Activated T-cell treated with anti-CD3 and anti-CD28 coated beads, Interleukin-2, amount 50 U/mL, for 24 hours (primary cell): Measurements from ENCODE around the gene CXCL12.

Experiments used
- DNase-seq: peaks from one replicate; pipeline ENCODE4 v3.0.0-alpha.2; 2020
- H3K27ac Mint-ChIP-seq: 2 replicates; pipeline ENCODE4 v1.8.0; 2020; ENCODE audit warnings: mild to moderate bottlenecking, mixed read lengths
- H3K27me3 Mint-ChIP-seq: 2 replicates; pipeline ENCODE4 v1.8.0; 2020; ENCODE audit warnings: mixed read lengths
- H3K36me3 Mint-ChIP-seq: 2 replicates; pipeline ENCODE4 v1.8.0; 2020; ENCODE audit warnings: low read depth, mixed read lengths
- H3K4me1 Mint-ChIP-seq: 2 replicates; pipeline ENCODE4 v1.8.0; 2020; ENCODE audit warnings: low read depth, mixed read lengths
- H3K4me3 Mint-ChIP-seq: 2 replicates; pipeline ENCODE4 v1.8.0; 2020; ENCODE audit warnings: mild to moderate bottlenecking, moderate library complexity, mixed read lengths
- H3K9me3 Mint-ChIP-seq: 2 replicates; pipeline ENCODE4 v1.8.0; 2020; ENCODE audit warnings: mixed read lengths

CXCL12 gene

GRCh38 chr10:44352316-44353127 lies 32.4 kb downstream of the CXCL12 start:
- no peak overlapping the region for H3K27ac Mint-ChIP-seq
- H3K4me1 Mint-ChIP-seq, result no peaks in the 10 kb centered on the region
- DNase-seq, result peak; percentile 5
- no peaks in the 10 kb centered on the region for H3K36me3 Mint-ChIP-seq
- H3K9me3 Mint-ChIP-seq, result no peaks in the 10 kb centered on the region
- no peak overlapping the region for H3K4me3 Mint-ChIP-seq
- peaks cover 7% of the 10 kb centered on the region for H3K27me3 Mint-ChIP-seq

DNA sequence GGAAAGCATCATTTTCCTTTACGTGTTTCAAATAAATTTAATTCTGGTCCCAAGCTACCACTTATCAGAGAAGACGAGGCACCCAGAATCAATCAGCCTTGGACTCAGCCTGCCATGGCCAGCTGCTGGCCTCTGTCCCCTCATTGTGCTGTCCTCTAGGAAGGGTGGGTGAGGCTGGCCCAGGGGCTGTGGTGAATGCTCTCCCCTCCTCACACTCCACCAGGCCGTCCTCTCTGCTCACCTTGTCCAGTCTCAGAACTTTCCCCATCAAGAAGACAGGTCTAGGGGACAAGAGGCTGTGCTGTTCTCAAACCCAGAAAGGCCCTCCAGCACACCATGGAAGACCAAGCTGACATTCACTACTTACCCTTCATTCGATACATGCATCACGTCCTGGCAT lies 36.4 kb downstream of the CXCL12 start:
- H3K27me3 Mint-ChIP-seq, result peaks cover 9% of the 10 kb centered on the region
- no peaks in the 10 kb centered on the region for H3K4me1 Mint-ChIP-seq
- H3K36me3 Mint-ChIP-seq, result no peaks in the 10 kb centered on the region
- H3K9me3 Mint-ChIP-seq, result no peaks in the 10 kb centered on the region
- no peak for DNase-seq
- no peak overlapping the region for H3K27ac Mint-ChIP-seq
- no peak overlapping the region for H3K4me3 Mint-ChIP-seq

DNA sequence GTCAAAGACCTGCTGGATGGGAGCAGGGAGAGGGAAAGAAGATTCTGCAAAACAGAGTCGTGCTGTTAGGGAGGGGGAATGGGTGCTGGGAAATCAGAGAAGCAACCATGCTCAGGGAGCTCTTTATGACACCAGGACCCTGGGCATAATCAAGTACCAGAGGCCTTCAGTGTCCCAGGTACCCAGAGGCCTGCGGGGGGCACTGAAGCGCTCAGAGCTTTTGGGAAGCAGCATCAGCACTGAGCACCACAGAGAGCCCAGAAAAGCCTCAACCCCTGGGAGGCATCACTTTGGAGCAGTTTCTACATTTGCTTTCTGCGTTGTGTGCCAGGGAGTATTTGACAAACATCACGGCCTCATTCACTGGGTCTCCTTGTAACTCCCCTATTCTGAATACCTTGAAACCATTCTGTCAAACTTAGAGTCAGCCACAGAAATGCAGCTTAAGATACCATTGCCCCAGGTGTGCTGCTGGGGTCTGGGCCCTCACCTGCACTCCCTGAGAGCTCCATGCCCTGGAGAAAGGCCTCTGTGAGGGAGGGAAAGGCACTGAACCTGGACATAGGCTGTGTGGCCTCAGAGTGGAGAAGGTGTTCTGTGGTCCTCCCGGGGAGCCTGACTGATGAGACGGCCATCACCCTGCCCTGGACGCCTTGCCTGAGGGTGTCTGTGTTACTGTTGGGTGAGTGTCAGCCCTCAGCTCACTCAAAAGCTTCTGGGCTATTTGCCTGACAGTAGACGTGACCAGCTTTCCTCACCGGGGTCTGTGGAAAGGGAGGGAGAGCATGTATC lies 37.1 kb downstream of the CXCL12 start:
- Mint-ChIP-seq H3K36me3 (no peaks in the 10 kb centered on the region), H3K9me3 (no peaks in the 10 kb centered on the region), H3K27me3 (peaks cover 11% of the 10 kb centered on the region), H3K4me3 (no peak overlapping the region), H3K4me1 (no peaks in the 10 kb centered on the region), H3K27ac (no peak overlapping the region)
- no peak for DNase-seq

DNA sequence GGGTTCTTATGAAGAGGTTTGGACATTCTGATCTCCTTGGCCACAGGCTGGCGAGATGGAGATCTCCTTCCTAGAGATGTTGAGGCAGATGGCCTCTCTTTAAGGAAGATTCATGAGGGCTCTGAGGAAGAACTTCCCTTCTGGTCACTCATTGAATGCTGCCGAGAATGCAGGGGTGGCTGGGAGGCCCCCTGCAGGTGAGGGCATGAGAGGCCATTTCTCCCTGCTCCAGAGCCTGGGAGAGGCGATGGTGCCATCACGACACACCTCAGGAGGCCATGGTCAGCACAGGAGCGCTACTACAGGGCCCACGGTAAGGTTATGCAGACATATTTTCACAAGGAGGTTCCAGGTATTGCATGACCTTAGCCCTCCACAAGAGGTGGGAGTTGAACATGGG lies 40.2 kb downstream of the CXCL12 start:
- DNase-seq, result no peak
- no peaks in the 10 kb centered on the region for H3K36me3 Mint-ChIP-seq
- H3K4me3 Mint-ChIP-seq, result no peak overlapping the region
- peaks cover 11% of the 10 kb centered on the region for H3K27me3 Mint-ChIP-seq
- no peak overlapping the region for H3K27ac Mint-ChIP-seq
- H3K4me1 Mint-ChIP-seq, result no peaks in the 10 kb centered on the region
- no peaks in the 10 kb centered on the region for H3K9me3 Mint-ChIP-seq

GRCh38 chr10:44343843-44344242 lies 41.1 kb downstream of the CXCL12 start:
- no peaks in the 10 kb centered on the region for H3K9me3 Mint-ChIP-seq
- peaks cover 11% of the 10 kb centered on the region for H3K27me3 Mint-ChIP-seq
- H3K4me1 Mint-ChIP-seq, result no peaks in the 10 kb centered on the region
- H3K27ac Mint-ChIP-seq, result no peak overlapping the region
- no peak overlapping the region for H3K4me3 Mint-ChIP-seq
- DNase-seq, result no peak
- H3K36me3 Mint-ChIP-seq, result no peaks in the 10 kb centered on the region

- Mint-ChIP-seq H3K27ac (no peak overlapping the region), H3K36me3 (no peaks in the 10 kb centered on the region), H3K4me3 (no peak overlapping the region), H3K4me1 (no peaks in the 10 kb centered on the region), H3K9me3 (no peaks in the 10 kb centered on the region), H3K27me3 (peaks cover 11% of the 10 kb centered on the region)
- no peak for DNase-seq
Observed at GRCh38 chr10:44341886-44342285, 43.0 kb downstream of the CXCL12 start.

DNA sequence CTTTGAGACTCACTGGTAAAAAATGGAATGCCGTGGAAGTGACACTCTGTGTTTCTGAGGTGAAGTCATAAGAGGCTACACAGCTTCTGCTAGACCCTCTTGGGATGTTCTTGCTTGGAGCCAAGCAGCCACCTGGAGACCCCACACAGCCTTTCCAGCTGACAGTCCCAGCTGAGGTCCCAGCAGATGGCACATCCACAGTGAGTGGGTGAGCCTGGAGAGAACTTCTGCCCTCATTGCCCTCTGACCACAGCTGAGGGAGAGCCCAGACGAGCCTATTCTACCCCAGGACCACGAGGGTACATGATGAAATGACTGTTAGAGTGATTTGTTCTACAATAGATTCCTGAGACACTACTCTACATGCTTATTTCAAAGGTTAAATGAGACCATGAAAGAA lies 44.3 kb downstream of the CXCL12 start:
- Mint-ChIP-seq H3K4me3 (no peak overlapping the region), H3K36me3 (no peaks in the 10 kb centered on the region), H3K9me3 (no peaks in the 10 kb centered on the region), H3K27ac (no peak overlapping the region), H3K4me1 (no peaks in the 10 kb centered on the region), H3K27me3 (peaks cover 11% of the 10 kb centered on the region)
- DNase-seq, result no peak

DNA sequence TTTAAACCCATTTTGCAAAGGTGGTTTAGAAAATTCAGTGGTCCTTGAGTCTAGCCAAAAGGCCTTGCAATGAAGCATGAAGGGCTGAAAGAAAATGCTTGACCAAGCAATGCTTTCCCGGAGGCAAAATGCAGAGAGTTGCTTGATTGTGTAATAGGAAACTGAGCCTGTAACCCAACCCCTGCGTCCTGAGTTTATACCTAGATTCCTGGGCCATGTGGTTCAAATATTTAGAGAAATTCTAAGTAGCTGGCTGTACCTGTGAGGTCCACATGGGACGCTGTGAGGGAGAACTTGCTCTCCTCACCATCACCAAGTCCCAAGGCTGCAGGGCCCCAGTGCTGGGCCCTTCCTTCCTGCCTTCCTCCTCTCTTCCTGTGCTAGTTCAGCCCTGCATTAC lies 45.7 kb downstream of the CXCL12 start:
- H3K4me3 Mint-ChIP-seq, result no peak overlapping the region
- DNase-seq, result no peak
- H3K4me1 Mint-ChIP-seq, result no peaks in the 10 kb centered on the region
- H3K9me3 Mint-ChIP-seq, result no peaks in the 10 kb centered on the region
- H3K27ac Mint-ChIP-seq, result no peak overlapping the region
- H3K36me3 Mint-ChIP-seq, result no peaks in the 10 kb centered on the region
- H3K27me3 Mint-ChIP-seq, result peaks cover 9% of the 10 kb centered on the region

- no peak overlapping the region for H3K27ac Mint-ChIP-seq
- no peaks in the 10 kb centered on the region for H3K4me1 Mint-ChIP-seq
- no peak for DNase-seq
- peaks cover 4% of the 10 kb centered on the region for H3K27me3 Mint-ChIP-seq
- no peaks in the 10 kb centered on the region for H3K9me3 Mint-ChIP-seq
- H3K36me3 Mint-ChIP-seq, result no peaks in the 10 kb centered on the region
- H3K4me3 Mint-ChIP-seq, result no peak overlapping the region
Observed at GRCh38 chr10:44337081-44337480, 47.8 kb downstream of the CXCL12 start.

DNA sequence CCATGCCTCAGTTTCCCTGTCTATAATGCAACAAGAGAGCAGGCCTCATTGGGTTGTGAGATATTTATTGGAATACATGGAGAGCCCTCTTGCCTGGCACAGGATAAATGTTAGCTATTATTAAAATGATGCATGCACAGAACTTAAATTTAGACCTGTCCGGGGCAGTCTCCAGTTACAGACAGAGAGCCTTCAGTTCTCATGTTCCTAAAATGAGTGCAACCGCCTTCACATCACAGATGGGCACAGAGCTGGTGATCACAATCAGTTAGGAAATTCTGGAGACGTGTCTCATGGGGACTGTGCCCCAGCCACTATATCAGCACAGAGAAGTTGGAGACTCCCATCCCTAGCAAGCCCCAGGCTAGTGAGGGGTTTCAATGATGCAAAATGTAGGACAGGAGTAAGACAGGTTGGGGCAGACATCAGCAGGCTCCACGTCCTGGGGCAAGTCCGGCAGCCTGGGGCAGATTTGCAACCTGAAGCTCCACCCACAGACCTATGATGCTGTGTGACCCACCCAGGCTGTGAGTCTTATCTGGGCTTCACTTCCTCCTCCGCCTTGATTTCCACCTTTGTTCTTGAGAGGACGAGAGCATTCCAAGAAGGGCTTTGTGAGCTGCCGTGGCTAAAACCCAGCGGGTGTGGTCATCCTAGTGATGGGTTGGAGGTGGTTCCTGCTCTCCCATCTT lies 49.4 kb downstream of the CXCL12 start:
- Mint-ChIP-seq H3K4me1 (no peaks in the 10 kb centered on the region), H3K4me3 (no peak overlapping the region), H3K9me3 (no peaks in the 10 kb centered on the region), H3K27ac (no peak overlapping the region), H3K36me3 (no peaks in the 10 kb centered on the region), H3K27me3 (peaks cover 4% of the 10 kb centered on the region)
- no peak for DNase-seq

GRCh38 chr10:44334621-44335184 lies 50.2 kb downstream of the CXCL12 start:
- no peak for DNase-seq
- Mint-ChIP-seq H3K36me3 (no peaks in the 10 kb centered on the region), H3K27me3 (peaks cover 4% of the 10 kb centered on the region), H3K4me3 (no peak overlapping the region), H3K4me1 (no peaks in the 10 kb centered on the region), H3K27ac (no peak overlapping the region), H3K9me3 (no peaks in the 10 kb centered on the region)

DNA sequence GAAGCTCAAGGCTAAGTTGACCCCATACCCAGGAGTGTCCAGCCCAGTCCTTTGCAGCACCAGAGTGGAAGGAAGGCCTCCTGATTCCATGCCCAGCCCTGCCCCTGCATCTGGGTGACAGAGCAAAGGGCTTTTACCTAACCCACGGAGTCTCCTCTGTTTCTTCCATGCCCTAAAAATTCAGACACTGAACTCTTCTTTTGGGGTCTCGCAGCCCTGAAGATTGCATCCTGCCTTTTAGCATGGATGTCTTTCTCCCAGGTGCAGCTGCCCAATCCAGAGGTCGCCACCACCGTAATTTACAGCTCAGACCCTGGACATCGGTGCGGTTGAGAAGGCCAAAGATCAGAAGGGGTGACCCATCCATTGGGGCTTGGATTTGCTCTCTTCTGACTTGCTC lies 50.8 kb downstream of the CXCL12 start:
- H3K27me3 Mint-ChIP-seq, result peaks cover 7% of the 10 kb centered on the region
- no peak for DNase-seq
- no peak overlapping the region for H3K4me3 Mint-ChIP-seq
- H3K36me3 Mint-ChIP-seq, result no peaks in the 10 kb centered on the region
- no peak overlapping the region for H3K27ac Mint-ChIP-seq
- H3K9me3 Mint-ChIP-seq, result no peaks in the 10 kb centered on the region
- H3K4me1 Mint-ChIP-seq, result no peaks in the 10 kb centered on the region

GRCh38 chr10:44333511-44333910 lies 51.4 kb downstream of the CXCL12 start:
- Mint-ChIP-seq H3K4me3 (no peak overlapping the region), H3K36me3 (no peaks in the 10 kb centered on the region), H3K4me1 (no peaks in the 10 kb centered on the region), H3K9me3 (no peaks in the 10 kb centered on the region), H3K27ac (no peak overlapping the region), H3K27me3 (peaks cover 7% of the 10 kb centered on the region)
- no peak for DNase-seq

DNA sequence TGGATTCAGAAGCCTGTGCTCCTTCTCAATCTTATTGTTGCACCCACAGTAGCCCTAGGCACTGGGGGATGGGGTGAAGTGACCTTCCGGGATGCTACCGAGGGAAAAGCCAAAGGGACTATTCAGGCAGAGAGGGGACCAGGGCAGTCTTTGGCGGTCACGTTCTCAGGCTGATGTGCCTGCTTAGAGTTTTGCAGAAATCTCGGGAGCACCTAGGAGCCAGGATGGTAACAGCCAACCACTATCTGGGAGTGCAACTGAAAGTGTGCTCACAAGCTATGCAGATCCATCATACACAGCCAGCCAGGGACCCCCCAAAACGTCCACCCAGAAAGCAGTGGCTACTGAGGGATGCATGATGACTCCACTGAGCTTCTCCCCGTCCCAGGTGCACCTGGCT lies 52.4 kb downstream of the CXCL12 start:
- no peak for DNase-seq
- H3K4me1 Mint-ChIP-seq, result no peaks in the 10 kb centered on the region
- no peak overlapping the region for H3K27ac Mint-ChIP-seq
- no peak overlapping the region for H3K4me3 Mint-ChIP-seq
- H3K36me3 Mint-ChIP-seq, result no peaks in the 10 kb centered on the region
- H3K9me3 Mint-ChIP-seq, result no peaks in the 10 kb centered on the region
- H3K27me3 Mint-ChIP-seq, result peaks cover 7% of the 10 kb centered on the region
